Measurements from ENCODE around the gene ATP11A.

The ATP11A gene

GRCh38 chr13:112721198-112722104 is 31.6 kb downstream of the ATP11A start:
- no peak overlapping the region for H3K4me3 ChIP-seq (ENCODE audit: low read length)
- no peak for TF ChIP-seq CTCF (conservative IDR thresholded peaks at IDR 0.05; ENCODE audit: low read length)
- DNase-seq (ENCODE audit: low read depth): no peak

GRCh38 chr13:112722433-112723263 is 32.8 kb downstream of the ATP11A start:
- peak; percentile 31 for DNase-seq (ENCODE audit: low read depth)
- no peak overlapping the region for H3K4me3 ChIP-seq (ENCODE audit: low read length)
- no peak for TF ChIP-seq CTCF (conservative IDR thresholded peaks at IDR 0.05; ENCODE audit: low read length)

GRCh38 chr13:112723771-112724170 is 33.9 kb downstream of the ATP11A start:
- no peak overlapping the region for H3K4me3 ChIP-seq (ENCODE audit: low read length)
- DNase-seq (ENCODE audit: low read depth): no peak
- no peak for TF ChIP-seq CTCF (conservative IDR thresholded peaks at IDR 0.05; ENCODE audit: low read length)

- no peak overlapping the region for H3K4me3 ChIP-seq (ENCODE audit: low read length)
- DNase-seq (ENCODE audit: low read depth): no peak
- no peak for TF ChIP-seq CTCF (conservative IDR thresholded peaks at IDR 0.05; ENCODE audit: low read length)
Observed at GRCh38 chr13:112724788-112725345, 35.0 kb downstream of the ATP11A start.

GRCh38 chr13:112725346-112726015 is 35.6 kb downstream of the ATP11A start:
- no peak overlapping the region for H3K4me3 ChIP-seq (ENCODE audit: low read length)
- no peak for TF ChIP-seq CTCF (conservative IDR thresholded peaks at IDR 0.05; ENCODE audit: low read length)
- DNase-seq (ENCODE audit: low read depth): peak; percentile 6

GRCh38 chr13:112726016-112726767 is 36.4 kb downstream of the ATP11A start:
- H3K4me3 ChIP-seq (ENCODE audit: low read length): no peak overlapping the region
- DNase-seq (ENCODE audit: low read depth): no peak
- no peak for TF ChIP-seq CTCF (conservative IDR thresholded peaks at IDR 0.05; ENCODE audit: low read length)
